ENCODE measurements around the gene NCR2.

NCR2 gene

DNA sequence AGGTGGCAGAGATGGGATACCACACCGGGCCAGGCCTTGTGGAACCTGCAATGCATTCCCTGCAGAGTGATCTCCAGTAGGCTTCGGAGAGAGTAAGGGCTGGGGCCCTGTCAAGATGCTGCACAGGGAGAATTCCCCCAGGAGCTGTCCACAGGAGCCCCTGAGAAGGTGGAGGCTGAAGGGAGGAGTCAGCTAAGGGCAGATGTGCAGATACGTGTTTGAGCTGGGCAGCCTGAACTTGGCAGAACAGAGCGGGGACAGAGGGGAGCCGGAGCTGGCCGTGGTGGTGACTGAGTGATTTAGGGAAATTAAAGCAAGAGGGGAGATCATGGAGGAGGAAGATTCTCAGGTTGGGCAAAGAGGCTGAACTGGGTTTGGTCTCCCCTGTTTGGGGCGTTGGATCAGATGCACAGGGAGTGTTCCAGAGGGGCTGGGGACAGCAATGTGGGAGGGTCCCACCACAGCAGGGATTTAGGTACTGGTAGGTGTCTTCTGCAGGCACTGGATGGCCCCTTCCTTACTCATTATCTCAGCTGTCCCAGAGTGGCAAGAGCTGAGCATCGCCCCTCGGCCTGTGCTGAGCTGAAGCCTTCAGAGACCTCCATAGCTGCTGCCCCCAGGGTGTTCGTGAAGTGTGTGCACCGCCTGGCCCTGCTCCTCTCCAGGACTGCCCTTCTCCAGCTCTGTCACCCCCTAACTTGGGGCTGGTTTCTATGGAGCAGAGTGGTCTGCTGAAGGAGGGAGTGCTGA, 3.8 kb upstream of the NCR2 start:
- no peak for DNase-seq

DNA sequence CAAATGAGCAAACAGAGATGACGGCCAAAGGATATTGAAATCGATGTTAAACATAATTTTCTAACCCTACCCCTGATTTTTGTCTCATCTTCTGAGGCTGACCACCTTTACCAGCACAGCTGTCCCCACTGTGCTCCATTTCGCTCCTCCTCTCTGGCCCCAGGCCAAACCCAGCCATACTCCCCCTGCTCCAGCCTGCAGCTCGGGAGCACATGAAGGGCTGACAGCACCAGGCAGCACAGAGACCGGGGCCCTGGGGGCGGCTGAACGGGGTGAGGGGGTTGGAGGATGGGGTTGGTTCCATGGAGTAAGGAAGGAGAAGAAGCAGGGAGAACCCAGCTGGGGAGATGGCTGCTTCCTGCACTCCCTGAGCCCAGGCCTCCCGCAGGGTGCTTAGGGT, 3.2 kb upstream of the NCR2 start:
- no peak for DNase-seq

DNA sequence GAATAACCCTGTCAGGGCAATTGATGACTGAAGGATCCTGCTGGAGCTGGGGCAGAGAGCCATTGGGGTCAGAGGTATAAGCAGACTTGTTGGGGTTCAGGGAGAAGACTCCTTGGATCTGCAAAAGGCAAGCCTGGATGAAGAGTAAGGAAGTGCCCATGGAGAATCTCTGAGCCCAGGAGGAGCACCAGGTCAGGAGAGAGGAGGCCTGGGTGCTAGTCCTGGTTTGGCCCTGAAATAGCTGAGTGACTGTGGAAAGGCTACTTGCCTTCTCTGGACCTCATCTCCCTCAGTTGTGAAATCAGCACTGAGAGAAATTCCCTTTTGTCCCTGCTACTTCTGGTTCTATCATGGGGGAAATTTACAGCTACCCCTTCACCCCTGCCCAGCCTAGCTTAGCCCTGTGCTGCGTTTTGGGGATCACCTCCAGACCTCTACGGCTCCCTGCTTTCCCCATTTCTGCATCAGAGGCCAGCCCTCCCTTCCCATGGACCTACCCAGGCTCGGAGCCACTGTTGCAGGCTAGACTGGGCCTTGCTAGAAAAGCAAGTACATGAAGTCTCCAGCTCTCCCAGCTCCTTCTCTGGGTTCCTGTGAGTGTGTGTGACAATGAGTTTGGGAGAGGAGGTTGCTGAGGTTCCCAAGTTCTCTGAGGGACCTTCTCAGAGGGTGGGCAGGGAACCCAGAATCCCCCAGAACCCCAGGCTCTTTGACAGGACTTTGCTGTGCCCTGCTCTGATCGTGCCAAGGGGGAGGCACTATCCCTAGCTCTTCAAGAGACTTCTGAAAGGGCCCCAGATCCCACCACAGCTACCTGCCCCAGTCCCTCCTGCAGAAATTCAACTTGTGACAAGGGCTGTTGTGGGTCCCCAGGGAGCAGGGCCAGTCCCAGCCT, 2.3 kb upstream of the NCR2 start:
- DNase-seq: no peak

DNA sequence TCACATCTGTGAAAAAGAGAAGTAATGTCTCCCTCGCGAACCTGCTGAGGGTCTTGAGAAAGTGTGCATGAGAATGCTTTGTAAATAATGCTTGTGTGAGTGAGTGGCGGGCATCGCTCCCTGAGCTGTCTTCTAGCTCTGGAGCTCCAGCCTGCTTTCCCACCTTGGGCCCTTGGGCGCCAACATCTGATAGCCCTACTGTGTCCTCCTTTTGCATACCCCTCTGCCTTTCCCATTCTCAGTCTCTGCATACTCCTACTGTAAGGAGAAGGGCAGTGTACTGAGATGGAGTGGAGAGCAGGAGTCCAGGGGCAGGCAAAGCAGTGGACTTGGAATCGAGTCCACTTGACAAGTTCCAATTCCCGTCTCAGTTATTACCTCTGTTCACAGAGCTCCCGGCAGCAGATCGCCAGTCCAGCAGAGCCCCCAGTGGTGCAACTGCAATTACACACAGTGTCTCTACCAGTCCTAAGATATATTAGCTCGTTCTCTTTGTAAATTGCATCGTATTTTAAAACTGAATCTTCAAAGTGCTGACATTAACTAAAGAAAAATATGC, 847 bp upstream of the NCR2 start:
- DNase-seq: no peak

DNA sequence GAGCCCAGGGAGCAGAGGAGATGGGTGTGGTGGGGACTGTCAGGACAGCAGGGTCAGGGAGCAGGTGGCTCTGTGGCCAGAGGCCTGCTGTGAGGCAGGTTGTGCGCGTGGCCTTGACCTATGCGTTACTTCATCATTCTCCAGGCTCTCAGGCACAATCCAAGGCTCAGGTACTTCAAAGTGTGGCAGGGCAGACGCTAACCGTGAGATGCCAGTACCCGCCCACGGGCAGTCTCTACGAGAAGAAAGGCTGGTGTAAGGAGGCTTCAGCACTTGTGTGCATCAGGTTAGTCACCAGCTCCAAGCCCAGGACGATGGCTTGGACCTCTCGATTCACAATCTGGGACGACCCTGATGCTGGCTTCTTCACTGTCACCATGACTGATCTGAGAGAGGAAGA, 535 bp downstream of the NCR2 start:
- no peak for DNase-seq

DNA sequence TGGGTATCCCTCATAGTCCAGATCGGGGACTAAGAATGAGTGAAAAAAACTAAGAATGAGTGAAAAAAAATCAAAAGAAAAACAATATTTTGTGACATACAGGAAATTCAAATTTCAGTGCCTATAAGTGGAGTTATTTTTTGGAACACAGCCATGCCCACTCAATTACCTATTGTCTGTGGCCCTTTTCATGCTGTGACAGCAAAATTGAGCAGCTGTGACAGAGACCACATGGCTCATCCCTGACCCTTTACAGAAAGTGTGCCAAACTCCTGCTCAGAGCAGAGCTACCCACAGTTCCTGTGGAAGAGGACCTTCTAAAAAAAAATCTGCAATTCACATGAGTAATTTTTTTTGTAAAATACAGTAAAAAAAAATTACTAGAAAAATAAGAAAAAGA, 1.4 kb downstream of the NCR2 start:
- no peak for DNase-seq

DNA sequence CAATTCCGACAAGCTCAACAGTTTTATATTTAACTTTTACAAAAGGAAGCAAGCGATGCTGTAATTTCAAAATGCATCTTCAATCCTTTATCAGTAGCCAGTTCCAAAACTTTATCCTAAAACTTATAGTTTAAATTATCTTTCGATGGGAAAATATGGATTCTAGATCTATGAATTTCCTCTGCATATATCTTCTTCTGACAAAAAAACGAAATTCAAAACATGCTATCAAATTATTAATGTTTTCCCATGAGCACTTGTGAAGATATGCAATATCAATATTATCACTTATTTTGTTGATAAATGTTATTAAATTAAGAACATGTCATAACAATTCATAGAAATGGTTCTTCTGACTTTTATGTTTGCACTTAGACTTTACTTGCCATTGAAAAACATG, 2.3 kb downstream of the NCR2 start:
- DNase-seq: no peak

DNA sequence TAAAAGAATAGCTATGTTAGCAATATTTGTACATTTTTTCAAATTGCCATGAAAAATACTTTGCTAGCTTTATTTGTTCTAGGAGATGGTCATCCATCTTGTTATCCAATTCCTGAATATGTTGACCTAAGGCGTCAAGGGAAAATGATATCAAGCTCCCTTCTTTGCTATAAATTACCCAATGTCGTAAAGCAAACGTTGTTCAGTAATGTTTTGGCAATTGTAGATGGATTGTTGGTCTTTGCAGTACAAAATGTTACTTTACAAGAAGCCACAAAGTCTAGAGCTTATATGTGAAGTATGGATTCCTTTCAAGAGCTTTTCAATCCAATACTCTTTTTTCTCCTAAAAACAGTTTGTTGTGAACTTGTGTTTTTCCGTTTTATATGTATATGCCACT, 3.3 kb downstream of the NCR2 start:
- DNase-seq: no peak

DNA sequence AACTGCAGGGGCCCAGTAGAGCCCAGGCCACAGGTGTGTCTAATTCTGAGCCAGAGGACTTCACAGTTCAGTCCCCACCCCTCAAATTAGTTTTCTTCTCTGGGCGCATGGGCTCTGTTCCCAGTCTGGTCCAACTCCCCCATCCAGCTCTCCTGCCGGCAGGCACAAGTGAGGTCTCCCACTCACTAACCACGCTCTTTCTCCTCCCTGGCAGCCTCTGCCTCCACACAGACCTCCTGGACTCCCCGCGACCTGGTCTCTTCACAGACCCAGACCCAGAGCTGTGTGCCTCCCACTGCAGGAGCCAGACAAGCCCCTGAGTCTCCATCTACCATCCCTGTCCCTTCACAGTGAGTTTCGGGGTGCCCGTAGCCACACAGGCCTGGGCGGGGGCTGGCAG, 6.2 kb downstream of the NCR2 start:
- no peak for DNase-seq

DNA sequence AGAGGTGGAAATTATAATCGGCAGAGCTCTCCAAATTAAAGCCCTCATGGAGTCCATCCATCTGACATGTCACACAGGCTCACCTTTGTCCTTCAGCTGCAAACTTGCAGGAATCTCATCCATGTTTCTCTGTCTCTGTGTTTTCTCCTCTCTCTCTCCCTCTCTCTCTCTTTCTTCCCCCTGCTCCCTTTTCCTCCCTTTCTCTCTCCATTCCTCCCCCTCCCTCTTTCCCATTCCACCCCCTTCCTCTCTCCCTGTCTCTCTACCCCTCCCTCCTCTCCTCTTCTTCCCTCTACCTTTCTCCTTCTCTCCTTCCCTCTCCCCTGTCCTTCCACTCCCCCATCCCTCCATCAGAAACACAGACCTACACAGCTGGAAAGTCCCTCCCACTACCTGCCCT, 6.8 kb downstream of the NCR2 start:
- DNase-seq: no peak

DNA sequence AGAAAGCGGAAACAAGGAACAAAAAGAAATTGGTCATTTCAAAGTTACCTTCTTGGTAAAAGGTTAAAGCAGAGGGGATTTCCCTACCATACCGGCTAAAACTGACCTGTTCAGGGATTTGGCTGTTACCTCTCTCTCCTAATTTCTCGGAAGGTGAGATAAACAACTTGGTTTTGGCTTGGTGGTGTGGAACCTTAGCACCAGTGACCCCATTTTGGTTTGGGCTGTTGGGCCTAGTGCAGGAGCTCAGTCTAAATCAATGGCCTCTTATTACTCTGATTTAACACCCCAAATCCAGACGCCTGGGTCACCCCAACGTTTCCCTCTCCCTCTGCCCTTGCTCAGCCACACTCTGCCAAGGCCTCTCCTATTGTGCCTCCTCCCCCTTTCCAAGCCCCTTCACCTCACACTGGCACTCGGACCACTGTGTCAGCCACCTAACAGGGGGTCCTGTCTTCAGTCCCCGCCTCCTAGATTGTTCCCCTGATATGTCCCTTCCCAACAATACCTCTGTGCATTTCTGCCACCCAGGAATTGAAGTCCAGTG, 8.3 kb downstream of the NCR2 start:
- no peak for DNase-seq

DNA sequence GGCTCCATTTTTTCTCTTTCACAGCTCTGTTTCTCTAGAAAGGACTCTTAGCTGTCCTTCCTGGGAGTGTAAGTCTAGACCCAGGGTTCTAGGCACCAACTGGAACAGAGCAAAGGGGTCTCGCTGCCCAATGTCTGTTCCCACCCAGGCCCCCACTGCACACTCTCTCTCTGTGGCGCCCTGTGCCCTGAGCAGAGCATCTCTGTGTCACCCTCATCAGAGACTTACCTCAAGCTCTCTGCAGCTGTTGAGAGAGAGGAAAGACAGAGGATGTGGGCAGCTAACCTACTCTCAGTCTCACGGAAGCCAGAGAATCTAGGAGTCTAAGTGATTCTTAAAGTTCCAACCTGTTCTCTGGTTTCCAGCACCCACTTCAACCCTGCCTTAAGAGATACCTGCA, 9.5 kb downstream of the NCR2 start:
- DNase-seq: no peak

DNA sequence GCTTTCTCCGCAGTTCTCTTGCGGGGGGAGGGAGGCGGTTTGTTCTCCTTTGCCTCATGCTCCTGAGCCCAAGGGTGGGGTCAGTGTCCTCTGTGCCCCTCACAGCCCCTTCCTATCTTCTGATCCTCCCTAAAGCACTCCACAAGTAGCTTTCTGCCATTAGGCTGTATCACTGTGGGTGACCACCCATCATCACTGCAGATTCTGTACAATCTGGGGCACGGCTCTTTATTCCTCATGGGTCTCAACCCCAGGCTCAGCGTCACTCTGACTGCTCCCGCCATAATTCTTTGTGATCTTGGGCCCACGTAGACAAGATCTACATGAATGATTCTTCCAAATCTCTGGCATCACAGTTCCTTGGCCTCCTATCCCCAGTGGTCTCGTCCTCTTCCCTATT, 10.5 kb downstream of the NCR2 start:
- DNase-seq: no peak

DNA sequence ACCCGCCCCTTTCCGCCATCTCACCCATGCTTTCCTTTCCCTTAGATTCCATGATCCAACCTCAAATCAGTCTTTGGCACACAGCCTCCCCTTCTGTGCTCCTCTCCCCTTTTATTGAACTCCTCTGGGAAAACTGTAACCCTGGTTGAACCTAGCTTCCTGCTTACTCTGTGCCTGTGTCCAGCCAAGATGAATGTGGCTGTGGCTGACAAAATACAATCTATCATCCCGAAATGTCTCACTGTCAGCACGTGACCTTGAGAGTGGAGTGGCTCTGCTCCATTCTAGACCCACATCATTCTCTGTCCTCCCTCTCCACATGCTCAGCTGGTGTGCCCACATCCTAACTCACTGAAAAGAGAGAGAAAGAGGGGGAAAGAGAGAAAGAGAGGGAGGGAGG, 11.0 kb downstream of the NCR2 start:
- DNase-seq: no peak

DNA sequence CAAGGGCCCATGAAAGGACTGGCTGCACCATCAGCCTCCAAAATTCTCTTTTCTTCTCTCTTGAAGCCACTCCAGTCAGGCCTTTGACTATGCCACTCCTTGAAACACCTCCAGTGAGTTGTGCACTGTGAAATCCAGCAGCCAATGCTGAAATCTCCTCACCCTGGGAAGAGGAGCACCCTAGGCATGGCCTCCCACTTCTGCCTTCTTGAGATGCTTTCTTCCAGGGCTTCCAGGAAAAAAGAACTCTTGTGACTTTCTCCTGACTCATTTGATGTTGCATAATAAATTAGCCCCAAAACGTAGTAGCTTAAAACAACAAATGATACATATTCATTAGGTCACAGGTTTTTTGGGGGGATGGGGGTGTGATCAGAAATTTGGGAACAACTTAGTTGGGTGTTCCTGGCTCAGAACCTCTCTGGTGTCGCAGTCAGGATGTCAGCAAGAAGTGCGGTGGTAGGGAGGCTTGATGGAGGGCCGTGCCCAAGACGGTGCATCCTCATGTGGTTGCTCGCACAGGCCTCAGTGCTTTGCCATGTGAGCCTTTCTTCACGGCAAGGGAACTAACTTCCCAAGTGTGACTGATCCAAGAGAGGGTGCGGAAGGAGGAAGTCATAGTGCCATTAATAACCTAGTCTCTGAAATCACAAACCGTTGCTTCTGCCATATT, 12.1 kb downstream of the NCR2 start:
- DNase-seq: no peak

DNA sequence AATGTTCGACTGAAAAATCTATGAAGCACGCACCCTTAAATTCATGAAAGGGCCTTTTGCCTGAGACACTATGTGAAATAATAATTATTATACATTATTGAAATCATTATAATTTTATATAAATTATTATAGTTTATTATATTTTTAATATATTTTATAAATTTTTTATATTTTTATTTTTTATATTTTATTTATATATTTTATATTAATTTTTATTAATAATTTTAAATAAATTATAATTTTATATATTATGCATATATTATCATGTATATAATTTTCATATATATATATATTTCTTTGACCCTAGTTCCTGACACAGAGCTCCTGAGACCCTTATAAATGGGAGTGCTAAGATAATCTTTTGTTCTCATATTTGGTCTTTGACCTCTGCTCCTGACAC, 13.5 kb downstream of the NCR2 start:
- DNase-seq: no peak

DNA sequence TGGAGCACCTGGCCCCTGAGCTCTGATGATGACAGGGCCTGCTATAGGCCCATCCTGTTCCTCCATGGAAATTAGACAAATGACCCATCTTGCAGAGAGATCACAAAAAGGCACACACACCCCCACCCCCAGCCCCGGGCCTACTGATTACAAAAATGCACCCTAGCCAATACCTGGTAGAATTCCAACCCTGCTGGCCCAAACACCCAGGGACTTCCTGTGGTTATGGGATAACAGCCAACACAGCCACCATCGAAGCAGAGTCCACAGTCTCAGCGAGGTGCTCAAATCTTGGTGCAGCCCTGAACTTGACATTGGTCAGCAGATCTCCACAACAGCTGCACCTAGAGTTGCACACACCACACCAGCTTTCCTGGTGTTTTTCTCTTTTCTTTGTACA, 17.0 kb downstream of the NCR2 start:
- no peak for DNase-seq

DNA sequence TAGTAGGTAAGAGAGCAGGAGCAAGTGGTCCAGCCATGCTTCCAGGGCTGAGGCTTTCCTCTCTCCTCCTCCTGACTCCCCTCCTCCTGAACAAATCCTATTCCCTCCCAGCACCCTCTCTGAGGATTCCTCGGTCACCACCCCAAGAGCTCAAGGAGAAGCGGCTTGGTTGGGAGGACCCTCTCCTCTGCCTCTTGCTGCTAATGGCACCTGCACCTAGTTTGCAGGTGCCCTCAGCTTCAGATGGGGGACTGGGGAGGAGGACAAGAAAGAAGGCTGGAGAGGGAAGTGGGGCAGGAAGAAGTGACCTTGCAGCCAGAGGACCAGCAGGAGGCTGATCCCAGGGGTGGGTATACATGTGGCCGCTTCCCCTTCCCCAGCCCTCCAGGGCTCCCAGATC, 17.5 kb downstream of the NCR2 start:
- no peak for DNase-seq

DNA sequence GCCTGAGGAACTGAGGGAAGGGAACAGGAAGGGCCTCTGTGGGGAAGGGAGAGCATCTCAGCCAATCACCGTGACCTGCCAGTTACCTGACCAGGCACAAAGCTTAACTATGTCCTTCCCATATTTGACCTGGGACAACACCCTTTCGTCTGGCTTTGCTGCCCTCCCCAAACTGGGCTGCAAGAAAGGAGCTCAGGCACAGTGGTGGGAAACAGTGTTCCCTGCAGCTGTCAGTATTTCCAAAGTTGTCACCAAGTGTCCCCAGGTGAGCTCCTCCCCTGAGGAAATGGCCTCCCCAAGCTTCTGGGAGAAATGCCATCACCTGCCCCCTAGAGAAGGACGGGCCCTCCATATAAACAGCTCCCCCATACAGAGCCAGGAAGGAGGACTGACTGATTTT, 17.9 kb downstream of the NCR2 start:
- no peak for DNase-seq

DNA sequence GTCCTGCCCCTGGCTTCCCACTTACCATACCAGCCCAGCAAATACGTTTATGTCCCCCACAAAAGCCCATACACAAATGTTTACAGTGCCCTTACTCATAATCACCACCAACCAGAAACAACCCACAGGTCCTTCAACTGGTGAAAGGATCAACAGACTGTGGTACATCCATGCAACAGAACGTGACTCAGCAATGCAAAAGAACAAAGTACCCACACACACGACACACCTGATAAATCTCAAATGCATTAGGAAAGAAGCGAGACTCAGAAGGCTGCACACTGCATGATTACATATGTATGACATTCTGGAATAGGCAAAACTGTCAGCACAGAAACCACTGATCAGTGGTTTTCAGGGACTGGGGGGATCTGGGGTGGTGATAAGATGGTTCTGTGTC, 20.5 kb downstream of the NCR2 start:
- no peak for DNase-seq

DNA sequence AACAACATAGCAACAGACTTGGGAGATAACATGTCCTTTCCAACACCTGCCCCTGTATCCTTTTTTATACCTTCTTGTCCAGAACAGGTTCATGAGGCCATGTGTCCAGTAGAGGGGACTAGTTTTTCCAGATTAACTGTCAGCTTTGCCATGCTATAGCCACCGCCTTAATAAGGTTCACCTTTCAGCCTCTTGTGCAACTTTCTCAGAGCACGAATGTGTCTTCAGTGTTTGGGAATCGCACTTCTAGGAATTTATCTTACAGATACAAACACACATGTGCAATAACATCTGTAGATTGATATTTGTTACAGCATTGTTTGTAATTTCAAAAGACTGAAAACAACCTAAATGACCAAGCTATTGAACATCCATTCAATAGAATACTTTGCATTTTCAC, 21.4 kb downstream of the NCR2 start:
- DNase-seq: no peak

DNA sequence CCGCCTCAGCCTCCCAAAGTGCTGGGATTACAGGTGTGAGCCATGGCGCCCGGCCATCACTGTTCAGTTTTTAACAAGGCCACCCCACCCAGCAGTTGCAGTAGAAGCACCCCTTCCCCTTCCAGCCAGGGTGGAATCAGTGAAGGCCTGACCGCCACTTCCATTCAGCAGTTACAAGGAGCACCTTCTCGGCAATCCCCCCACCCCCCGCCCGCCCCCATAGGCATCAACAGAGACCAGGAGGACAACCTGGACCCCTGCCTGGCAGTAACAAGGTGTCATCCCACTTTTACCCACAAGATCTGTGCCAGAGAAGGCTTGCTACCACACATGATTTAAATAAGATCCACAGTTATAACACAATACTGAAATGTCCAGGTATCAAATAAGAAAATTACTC, 23.1 kb downstream of the NCR2 start:
- no peak for DNase-seq

DNA sequence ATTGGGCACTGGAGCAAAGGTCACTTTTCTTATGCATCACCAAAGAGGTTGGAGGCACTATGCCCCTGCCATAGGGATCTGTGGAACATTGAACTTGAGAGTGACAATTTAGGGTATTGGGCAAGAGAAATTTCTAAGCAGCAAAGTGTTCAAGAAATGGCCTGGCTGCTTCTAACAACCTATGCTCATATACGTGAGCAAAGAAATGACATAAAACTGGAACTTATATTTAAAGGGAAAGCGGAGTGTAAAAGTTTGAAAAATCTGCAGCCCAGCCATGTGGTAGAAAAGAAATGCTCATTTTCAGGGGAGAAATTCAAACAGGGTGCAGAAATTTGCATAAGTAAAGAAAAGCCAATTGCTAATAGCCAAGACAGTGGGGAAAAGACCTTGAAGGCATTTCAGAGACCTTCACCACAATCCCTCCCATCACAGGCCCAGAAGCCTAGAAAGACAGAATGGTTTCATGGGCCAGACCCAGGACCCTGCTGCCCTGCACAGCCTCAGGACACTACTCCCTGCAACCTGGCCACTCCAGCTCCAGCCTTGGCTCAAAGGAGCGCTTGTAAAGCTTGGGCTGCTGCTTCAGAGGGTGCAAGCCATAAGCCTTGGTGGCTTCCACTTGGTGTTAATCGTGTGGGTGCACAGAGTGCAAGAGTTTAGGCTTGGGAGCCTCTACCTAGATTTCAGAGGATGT, 24.4 kb downstream of the NCR2 start:
- no peak for DNase-seq
